Lower lobe of right lung (tissue), 2 donors: Measurements from ENCODE around the gene MALRD1. TPM values are rescaled to one million over a fixed set of nuclear protein-coding genes. Genes with fewer than 3 reads are reported as not detected.

ENCODE experiments used
- ATAC-seq, 2 donors: fragments of 200-7000 bp; cut with Tn5 transposase; one replicate each; pipeline ENCODE4 v1.9.1; 2020 to 2022; ENCODE audit warnings: mild to moderate bottlenecking in 2 of 2, moderate library complexity in 2 of 2
- DNase-seq: peaks from one replicate; pipeline ENCODE4 v3.0.0-alpha.2; 2020
- H3K27ac ChIP-seq: fragments of 200-600 bp; one replicate; pipeline ENCODE4 v1.8.0; 2022
- H3K27me3 ChIP-seq: fragments of 200-600 bp; one replicate; pipeline ENCODE4 v1.8.0; 2022; ENCODE audit warnings: low read depth
- H3K36me3 ChIP-seq: fragments of 200-600 bp; one replicate; pipeline ENCODE4 v1.8.0; 2022; ENCODE audit warnings: mild to moderate bottlenecking
- H3K4me1 ChIP-seq: fragments of 200-600 bp; one replicate; pipeline ENCODE4 v1.8.0; 2022
- H3K4me3 ChIP-seq: fragments of 200-600 bp; one replicate; pipeline ENCODE4 v1.8.0; 2022; ENCODE audit warnings: mild to moderate bottlenecking
- H3K9me3 ChIP-seq: fragments of 200-600 bp; one replicate; pipeline ENCODE4 v1.8.0; 2022
- CTCF ChIP-seq: fragments of 200-600 bp; IDR thresholded peaks from one replicate; pipeline ENCODE4 v1.8.0; 2022; ENCODE audit warnings: antibody characterized with exemption, mild to moderate bottlenecking
- intact Hi-C: fragments of 100-400 bp; cut with DNase I; formaldehyde crosslinking; loops from one replicate; pipeline ENCODE4 v1.11.0; 2022
- total RNA-seq: library from RNA; stranded (reverse); fragmentation: NEBNext Ultra II Directional; extraction: Animal tissue kit (Norgen Biotek cat#: 25700); gene quantifications from one replicate; pipeline ENCODE4 v1.2.1, GENCODE V29; 2021
- donor health status: DM: no; HTN: yes; CAD: no; lungs with severe emphysema.

The MALRD1 gene
- total RNA-seq, 1 donor from 2014 or later, result 6.0 TPM

- intact Hi-C loops, result no loop called here
- Histone ChIP-seq H3K27me3 (no peaks in the 10 kb centered on the region), H3K4me1 (no peaks in the 10 kb centered on the region), H3K4me3 (no peak overlapping the region), H3K27ac (no peak overlapping the region), H3K9me3 (no peaks in the 10 kb centered on the region), H3K36me3 (no peaks in the 10 kb centered on the region)
- TF ChIP-seq CTCF, result no peak
- DNase-seq (no peak), ATAC-seq (no peak)
Observed at GRCh38 chr10:19480353-19480752, 431.8 kb downstream of the MALRD1 start.

DNA sequence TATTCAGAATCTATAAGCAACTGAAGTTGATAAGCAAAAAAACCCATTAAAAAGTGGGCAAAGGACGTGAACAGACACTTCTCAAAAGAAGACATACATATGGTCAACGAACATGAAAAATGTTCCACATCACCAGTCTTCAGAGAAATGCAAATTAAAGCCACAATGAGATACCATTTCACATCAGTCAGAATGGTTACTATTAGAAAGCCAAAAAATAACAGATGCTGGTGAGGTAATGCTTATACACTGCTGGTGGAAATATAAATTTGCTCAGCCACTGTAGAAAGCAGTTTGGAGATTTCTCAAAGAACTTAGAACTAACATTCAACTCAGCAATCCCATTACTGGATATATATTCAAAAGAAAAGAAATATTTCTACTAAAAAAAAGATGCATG is 434.8 kb downstream of the MALRD1 start:
- no peaks in the 10 kb centered on the region for H3K9me3 ChIP-seq
- no peak overlapping the region for H3K4me3 ChIP-seq
- no peaks in the 10 kb centered on the region for H3K4me1 ChIP-seq
- ATAC-seq (no peak), DNase-seq (no peak)
- H3K36me3 ChIP-seq, result no peaks in the 10 kb centered on the region
- no peaks in the 10 kb centered on the region for H3K27me3 ChIP-seq
- TF ChIP-seq CTCF, result no peak
- intact Hi-C loops, result no loop called here
- no peak overlapping the region for H3K27ac ChIP-seq

- Histone ChIP-seq H3K9me3 (no peaks in the 10 kb centered on the region), H3K36me3 (no peaks in the 10 kb centered on the region), H3K27me3 (no peaks in the 10 kb centered on the region), H3K27ac (no peak overlapping the region), H3K4me1 (no peaks in the 10 kb centered on the region), H3K4me3 (peak overlapping the region; percentile 32)
- DNase-seq, result peak; percentile 62
- peak; percentile 57 to 76 for ATAC-seq
- peak; percentile 18 for TF ChIP-seq CTCF
- intact Hi-C loops, result no loop called here
Observed at GRCh38 chr10:19488592-19489280, 440.1 kb downstream of the MALRD1 start.

DNA sequence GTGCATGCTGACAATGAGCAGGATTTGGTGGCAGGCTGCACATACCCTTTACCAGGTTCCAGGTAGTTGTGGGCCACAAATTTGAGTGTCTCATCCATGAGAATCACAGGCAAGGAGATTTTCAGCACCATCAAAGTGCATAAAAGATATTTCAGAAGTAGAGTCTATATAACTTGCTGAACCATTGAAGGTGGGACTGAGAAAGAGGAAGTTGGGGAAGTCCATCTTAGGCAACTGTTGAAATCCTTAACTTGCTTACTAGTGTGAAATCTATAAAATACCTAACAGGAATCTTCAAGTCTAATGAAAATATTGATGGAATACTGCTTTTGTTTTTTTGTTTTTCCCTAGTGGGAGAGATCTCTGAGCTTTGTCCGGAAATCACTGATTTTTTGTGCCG is 442.6 kb downstream of the MALRD1 start:
- Histone ChIP-seq H3K4me1 (no peaks in the 10 kb centered on the region), H3K4me3 (no peak overlapping the region), H3K27me3 (no peaks in the 10 kb centered on the region), H3K27ac (no peak overlapping the region), H3K36me3 (no peaks in the 10 kb centered on the region), H3K9me3 (no peaks in the 10 kb centered on the region)
- DNase-seq, result no peak
- ATAC-seq, result no peak
- TF ChIP-seq CTCF, result no peak
- intact Hi-C loops, result no loop called here

- Histone ChIP-seq H3K4me3 (no peak overlapping the region), H3K4me1 (no peaks in the 10 kb centered on the region), H3K36me3 (no peaks in the 10 kb centered on the region), H3K9me3 (no peaks in the 10 kb centered on the region), H3K27ac (no peak overlapping the region), H3K27me3 (no peaks in the 10 kb centered on the region)
- no peak for TF ChIP-seq CTCF
- DNase-seq (no peak), ATAC-seq (no peak)
- intact Hi-C loops, result no loop called here
Observed at GRCh38 chr10:19493917-19494316, 445.3 kb downstream of the MALRD1 start.
